AML-193 (cell line): ENCODE measurements around the gene SPRY2.
A peak's percentile ranks its signal among the peaks of the same experiment; 100 is the strongest.
"Not testable (repeated sequence)": the region's sequence is repeated elsewhere in the genome, so short reads cannot be mapped to it uniquely, and the experiment has no call there.

Source experiments
- DNase-seq, 2 experiments: peaks; one replicate each; lab custom pipeline; 2025; lab: John Stamatoyannopoulos, UW

Gene SPRY2

DNA sequence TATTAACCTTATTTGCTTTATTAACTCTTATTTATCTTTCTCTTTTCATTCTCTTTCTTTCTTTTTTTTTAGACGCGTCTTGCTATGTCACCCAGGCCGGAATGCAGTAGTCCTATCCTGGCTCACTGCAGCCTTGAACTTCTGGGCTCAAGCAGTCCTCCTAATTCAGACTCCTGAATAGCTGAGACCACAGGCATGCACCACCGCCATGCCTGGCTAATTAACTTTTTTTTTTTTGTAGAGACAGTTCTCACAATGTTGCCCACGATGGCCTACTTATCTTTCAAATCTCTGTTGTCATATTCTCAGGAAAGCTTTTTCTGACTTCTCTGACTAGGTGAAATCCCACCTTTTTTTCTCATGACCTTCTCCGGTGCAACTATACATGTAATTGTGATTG is 7.8 kb upstream of the SPRY2 start:
- DNase-seq, result no peak

DNA sequence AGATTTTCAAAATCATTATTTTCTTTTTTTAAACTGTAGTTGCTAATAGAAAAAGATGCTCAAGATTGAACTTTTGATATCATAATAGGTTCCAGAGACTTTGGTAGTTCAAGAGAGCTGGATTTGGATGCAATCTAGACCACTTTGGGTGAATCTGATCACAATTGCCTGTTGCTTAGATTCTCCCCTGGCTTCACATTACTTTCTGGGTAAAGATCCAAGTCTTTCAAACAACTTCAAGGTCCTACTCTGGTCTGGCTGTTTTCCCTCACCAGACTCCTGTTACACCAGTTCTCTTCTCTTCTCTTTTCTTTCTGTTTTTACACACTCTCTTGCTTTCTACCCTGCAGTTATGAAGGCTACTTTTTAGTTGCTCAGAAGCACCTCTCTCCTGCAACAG is 7.4 kb upstream of the SPRY2 start:
- no peak for DNase-seq

GRCh38 chr13:80345771-80346510 is 5.0 kb upstream of the SPRY2 start:
- no peak for DNase-seq

GRCh38 chr13:80344032-80344431 is 3.1 kb upstream of the SPRY2 start:
- DNase-seq, result not testable (repeated sequence)

- DNase-seq, result peak; percentile 78 to 81
Measured at GRCh38 chr13:80342471-80343371, 1.8 kb upstream of the SPRY2 start.

DNA sequence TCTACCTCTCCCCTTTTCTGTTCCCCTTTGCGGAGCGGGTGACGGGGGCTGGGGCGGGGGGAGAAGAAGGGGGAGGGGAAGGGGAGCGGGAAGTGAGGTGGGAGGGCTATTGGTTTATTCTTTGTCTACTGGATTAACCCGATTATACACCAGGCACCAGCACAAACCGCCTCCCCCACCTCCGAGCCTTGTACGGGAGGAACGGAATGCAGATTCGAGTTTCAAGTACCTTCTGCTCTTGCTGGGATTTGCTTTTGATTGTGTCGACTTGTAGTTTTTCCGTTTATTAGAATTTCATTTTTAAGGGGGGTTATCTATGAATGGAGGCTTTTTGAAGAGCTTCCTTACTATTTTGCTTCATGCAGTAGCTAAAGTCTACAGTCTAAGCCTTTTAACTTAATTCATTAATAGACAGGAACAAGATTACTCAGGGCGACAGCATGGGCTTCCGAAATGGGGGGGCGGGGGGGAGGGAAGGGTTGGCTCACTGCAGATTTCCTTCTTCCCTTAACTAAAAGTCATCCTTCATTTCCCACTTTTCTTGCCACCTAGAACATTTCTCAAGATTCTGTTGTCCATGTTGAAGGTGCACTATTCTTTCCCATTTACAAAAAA is 937 bp upstream of the SPRY2 start:
- peak; percentile 45 to 48 for DNase-seq

DNA sequence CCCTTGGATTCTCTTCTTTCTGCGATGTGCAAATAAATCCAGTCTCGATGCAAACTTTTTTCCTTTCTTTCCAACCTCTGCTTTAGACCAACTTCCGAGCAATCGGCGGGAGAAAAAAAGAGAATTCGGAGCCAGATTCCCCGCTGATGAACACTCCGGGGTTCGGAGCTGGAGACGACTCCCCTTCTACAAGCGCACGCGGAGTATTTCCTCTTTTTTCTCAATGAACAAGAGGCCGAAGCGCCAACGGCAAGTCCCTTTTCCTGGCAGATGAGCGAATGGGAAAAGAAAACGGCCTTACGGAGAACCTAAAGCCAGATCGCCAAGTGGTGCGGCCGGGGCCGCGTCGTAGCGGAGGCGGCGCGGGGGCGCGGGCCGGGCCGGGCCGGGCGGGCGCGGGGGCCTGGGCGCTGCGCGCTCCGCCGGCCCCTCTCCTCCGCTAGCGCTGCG is 250 bp downstream of the SPRY2 start:
- DNase-seq, result peak; percentile 80 to 88

DNA sequence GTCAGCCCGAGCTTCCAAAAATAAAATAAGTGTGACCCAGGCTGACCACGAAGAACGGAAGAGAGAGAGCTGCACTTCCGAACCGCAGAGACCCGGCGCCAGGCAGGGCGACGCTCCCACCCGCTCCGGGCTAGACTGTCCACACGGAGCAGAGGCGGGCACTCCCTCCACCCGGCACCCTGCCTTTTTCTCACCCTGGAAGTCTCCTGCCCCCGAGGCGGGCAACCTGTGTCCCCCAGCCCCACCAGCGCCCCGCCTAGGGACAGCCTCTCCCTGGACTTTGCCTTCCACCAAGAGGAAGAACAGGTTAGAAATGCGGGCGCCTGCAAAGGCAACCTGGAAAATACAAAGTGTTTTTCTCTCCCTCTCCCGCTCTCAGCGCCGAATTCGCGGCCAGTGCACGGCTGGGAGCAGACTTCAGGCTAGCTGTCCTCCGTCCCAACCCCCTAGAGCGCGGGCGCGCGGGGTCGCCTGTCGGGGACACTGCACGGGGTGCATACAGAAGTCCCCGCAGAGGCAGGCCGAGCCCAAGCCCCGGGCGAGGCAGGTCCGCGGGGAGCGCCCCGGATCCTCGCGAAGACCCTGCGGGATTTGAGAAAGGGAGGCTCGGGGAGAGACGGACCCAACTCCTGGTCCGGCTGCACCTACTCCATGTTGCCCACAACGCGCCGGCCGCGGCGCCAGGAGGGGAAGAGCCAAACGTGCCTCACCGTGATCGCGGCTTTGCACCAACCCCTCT is 845 bp downstream of the SPRY2 start:
- peak; percentile 43 to 48 for DNase-seq

DNA sequence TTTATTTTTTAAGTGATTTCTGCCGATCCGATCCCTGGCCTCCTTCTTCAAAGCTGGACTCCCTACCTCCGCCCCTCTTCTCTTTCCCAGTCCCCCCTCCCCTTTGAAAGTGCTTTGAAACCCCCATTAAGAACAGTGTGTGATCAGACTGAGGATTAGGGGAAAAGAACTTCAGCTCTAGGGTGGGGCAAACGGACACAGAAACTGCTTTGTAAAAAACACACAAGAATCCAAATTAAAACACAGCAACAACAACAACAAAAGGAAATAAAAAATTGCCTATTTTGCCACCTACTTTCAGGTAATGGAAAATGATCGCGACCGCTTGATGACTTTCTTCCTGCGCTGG is 1.4 kb downstream of the SPRY2 start:
- DNase-seq, result no peak

GRCh38 chr13:80338781-80339562 is 2.0 kb downstream of the SPRY2 start:
- peak; percentile 76 to 84 for DNase-seq

GRCh38 chr13:80337288-80338081 is 3.4 kb downstream of the SPRY2 start:
- no peak for DNase-seq

DNA sequence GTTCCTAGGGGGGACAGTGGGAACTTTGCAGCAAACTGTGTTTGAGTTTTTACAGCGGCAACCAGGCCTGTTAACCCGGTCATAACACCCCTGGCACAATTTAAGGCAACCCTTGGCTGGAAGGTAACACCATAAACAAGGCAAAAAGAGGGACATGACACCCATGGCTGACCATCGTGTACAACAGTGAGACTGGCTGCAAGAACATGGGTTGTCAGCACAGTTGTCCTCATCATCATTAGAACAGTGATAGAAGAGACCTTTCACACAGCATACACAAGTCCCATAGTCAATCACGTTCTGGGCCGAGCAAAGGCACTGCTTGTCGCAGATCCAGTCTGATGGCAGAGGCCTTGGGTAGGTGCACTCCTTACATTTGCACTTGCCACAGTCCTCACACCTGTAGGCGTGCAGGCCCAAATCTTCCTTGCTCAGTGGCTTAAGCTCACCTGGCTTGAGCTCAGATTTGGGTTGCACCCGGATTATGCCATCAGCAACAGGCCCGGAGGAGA is 4.1 kb downstream of the SPRY2 start:
- no peak for DNase-seq

- DNase-seq, result peak in 1 of 2 experiments; percentile 16
Measured at GRCh38 chr13:80336370-80336769, 4.6 kb downstream of the SPRY2 start.

GRCh38 chr13:80334597-80335260 is 6.2 kb downstream of the SPRY2 start:
- DNase-seq, result no peak

DNA sequence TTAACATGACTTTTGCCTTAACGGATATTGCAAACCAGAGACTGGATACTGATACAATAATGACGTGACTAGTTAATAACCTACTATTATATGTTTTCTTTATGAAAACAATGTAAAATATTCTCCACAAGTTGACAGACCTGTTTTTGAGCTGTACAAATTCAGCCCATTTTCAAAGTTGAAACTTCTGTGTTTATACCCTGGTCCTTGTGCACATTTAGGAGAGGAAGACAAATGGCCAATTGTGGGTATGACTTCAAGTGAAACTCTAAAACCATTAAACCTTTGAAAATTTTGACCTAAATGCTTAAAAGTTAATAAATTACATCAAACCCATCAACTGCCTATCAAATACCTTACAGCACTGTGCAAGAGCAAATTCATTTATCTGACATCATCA is 8.9 kb downstream of the SPRY2 start:
- no peak for DNase-seq

GRCh38 chr13:80329250-80329649 is 11.7 kb downstream of the SPRY2 start:
- DNase-seq, result no peak

DNA sequence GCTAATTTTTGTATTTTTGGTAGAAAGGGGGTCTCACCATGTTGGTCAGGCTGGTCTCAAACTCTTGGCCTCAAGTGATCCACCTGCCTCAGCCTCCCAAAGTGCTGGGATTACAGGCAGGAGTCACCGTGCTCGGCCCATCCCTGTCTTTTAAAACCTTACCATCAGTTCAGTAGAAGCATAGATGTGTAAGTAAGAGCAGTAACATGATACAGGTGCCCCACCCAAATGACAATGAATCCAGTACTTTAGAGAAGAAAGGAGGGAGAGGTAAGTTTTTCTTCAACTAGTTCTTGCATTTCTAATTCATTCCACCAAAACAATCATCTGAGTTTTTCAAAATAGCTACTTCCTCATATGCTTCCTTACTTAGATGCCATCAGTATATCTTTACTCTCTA is 21.9 kb downstream of the SPRY2 start:
- no peak for DNase-seq

DNA sequence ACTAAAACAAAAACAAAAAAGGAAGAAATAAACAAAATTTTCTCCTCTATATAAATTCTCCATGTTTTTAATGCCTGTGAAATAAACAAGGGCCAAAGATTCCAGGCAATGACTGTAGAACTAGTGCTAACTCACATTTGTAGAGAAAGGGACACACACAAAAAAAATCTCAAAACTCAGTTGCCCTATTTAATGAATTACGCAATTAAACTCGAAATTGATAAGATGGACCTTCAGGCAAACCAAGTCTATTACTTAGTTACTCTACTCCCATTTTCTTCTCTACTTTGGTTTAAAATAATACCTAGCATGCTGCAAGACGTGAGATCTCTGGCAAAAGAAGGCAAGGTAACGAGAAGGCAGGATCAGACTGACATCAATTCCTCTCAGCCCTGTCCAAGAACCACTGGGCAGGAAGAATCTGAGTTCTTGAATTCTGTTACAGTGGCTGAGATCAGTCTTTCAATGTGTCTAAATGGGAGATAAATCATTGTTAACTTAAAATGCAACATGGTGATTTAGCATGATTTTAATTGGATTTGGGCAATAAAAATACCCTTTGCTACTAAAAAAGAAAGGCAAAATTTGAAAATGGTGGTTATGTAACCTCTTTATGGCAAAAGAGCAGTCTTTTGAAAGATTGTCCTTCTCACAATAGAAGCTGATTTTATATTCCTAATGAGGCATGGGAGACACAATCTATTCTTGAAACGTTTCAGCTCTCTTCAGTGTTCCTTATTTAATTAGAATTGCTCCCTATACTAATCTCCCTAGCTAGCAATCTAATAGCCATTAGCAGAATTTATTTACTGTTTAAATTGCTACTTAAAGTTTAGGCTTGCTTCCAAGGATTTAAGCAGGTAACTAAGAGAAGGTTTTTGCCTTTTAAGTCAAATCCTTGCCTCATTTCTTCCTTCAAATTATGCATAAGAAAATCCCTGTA is 25.9 kb downstream of the SPRY2 start:
- no peak for DNase-seq
